Fibroblast of mammary gland (primary cell): ENCODE results near the gene OR10K2.
"Not testable (repeated sequence)": the region's sequence is repeated elsewhere in the genome, so short reads cannot be mapped to it uniquely, and the experiment has no call there.

ENCODE experiments used
- DNase-seq: peaks from one replicate; pipeline ENCODE4 v3.0.0-alpha.2; 2010; ENCODE audit warnings: low read depth
- H3K4me3 ChIP-seq: 2 replicates; pipeline ENCODE4 v1.5.1; 2011; ENCODE audit warnings: low read depth, mild to moderate bottlenecking, low read length, moderate library complexity; ENCODE audit not compliant: control insufficient read depth
- CTCF ChIP-seq: conservative IDR thresholded peaks from 2 replicates; pipeline ENCODE4 v1.5.1; 2011; ENCODE audit warnings: low read depth, low read length, inconsistent platforms; ENCODE audit not compliant: control insufficient read depth, insufficient read depth

Gene OR10K2

DNA sequence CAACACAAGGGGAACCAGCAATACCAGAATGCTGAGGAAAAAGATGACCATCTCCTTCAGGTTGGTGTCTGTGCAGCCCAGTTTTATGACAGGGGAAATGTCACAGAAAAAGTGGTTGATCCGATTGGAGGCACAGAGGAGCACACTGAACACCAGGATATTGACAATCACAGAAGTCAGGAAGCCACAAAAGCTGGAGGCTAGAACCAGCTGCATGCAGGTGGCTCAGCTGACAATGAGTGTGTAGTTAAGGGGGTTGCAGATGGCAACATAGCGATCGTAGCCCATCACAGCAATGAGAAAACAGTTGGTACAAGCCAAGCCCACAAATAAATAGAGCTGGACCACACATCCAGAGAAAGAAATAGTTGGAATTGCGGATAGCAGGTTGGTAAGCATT lies 19.3 kb upstream of the OR10K2 start:
- no peak for TF ChIP-seq CTCF
- H3K4me3 ChIP-seq = no peak overlapping the region
- DNase-seq = no peak

DNA sequence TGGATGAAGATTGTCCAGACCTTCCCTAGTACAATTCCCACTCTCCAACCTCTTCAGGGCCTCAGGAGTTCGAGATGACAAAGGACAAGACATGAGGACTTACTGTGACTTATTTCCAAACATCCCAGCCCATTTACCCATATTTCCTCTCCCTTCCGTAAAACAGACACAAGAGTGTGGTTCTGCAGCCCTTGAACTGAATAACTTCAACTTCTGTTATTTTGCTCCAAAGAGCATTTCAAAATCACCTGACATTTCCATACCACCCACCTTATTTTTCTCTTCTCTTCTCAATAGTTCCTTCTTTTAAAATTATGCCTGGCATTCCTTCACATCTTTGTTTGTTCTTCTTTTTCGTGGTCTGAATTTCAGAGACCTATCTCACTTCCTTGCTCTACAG lies 8.7 kb upstream of the OR10K2 start:
- DNase-seq = no peak

DNA sequence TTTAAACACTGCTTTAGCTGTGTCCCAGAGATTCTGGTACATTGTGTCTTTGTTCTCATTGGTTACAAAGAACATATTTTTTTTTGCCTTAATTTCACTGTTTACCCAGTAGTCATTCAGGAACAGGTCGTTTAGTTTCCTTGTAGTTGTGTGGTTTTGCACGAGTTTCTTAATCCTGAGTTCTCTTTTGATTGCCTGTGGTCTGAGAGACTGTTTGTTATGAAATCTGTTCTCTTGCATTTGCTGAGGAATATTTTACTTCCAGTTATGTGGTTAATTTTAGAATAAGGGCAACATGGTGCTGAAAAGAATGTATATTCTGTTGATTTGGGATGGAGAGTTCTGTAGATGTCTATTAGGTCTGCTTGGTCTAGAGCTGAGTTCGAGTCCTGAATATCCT lies 4.1 kb upstream of the OR10K2 start:
- H3K4me3 ChIP-seq, DNase-seq: not testable (repeated sequence)

More for the DNA sequence above, 8.7 kb upstream of the OR10K2 start:
- TF ChIP-seq CTCF = no peak
- no peak overlapping the region for H3K4me3 ChIP-seq

GRCh38 chr1:158425027-158425426 lies 1.0 kb downstream of the OR10K2 start:
- DNase-seq = no peak
- H3K4me3 ChIP-seq = no peak overlapping the region
- TF ChIP-seq CTCF = no peak

DNA sequence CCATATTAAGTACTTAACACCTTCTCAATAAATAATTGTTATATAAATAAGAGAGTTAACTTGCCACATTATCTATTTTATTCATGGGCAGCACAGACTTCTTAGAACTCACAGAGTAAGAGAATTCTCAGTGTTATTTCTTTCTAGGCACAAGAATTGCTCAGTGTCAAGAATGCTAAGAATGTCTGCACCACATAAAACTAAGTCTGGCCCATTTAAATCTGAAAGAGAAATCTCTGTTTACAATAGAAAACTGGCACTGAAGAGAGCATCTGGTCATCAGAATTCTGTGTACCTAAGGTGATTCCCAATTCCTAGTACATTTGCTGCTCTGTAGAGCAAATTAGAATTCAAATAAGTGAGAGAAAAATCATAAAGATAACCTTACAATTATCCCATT lies 3.8 kb downstream of the OR10K2 start:
- TF ChIP-seq CTCF = no peak
- H3K4me3 ChIP-seq = no peak overlapping the region
- DNase-seq = no peak

DNA sequence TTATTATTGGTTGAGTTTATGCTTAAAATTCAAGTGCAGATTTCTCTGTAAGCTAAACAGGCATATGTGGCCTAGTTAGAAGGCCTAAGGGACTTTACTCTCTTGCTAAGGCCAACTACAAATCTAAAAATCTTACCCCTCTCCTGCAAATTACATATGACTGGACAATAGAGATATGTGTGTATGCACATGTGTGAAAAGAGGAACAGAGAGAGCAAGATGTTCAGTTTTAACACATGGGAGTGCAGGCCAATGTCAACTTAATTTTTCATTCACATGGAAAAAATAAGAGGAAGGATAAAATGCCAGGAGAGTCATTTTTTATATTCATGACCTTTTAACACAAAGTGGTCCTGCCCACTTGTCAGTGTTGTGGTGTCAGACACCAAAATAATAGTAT lies 8.5 kb downstream of the OR10K2 start:
- no peak for TF ChIP-seq CTCF
- no peak overlapping the region for H3K4me3 ChIP-seq
- no peak for DNase-seq

DNA sequence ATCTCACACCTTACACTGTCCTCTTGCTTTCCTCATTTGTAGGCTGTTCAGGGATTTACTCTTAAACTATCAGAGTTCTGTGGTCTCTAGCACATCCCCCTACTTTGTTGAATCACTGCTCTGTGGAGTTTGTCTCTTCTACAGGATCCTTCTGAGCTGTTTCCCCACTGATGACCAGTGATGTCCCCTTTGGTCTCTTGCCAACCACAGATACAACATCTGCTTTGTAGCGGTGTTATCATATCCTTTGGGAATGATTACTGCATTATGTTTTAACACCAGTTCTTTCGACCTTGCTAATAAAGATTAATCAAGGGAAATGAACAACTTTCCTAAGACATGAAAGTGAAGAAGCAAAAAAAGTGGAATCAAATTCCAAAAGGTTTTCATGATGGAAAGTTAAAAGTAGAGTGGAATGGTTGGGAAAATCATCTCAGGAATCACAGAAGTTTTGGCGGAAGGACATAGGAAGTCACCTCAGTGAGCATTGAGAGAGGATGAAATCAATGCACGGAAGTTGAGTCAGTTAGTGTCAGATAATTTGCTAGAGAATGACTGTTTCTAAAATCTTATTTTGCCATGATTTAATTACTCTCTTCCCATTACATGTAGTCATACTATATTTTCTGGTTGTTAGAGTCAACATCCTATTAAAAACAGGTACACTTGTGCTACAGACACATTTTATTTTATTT lies 11.2 kb downstream of the OR10K2 start:
- no peak for DNase-seq
- H3K4me3 ChIP-seq = no peak overlapping the region
- TF ChIP-seq CTCF = no peak
